ENCODE measurements around the gene DPYD. TPM values are rescaled to one million over a fixed set of nuclear protein-coding genes. Genes with fewer than 3 reads are reported as not detected.

Gene DPYD
- total RNA-seq, 2 experiments from 2014 or later: 34.4 to 35.9 TPM

DNA sequence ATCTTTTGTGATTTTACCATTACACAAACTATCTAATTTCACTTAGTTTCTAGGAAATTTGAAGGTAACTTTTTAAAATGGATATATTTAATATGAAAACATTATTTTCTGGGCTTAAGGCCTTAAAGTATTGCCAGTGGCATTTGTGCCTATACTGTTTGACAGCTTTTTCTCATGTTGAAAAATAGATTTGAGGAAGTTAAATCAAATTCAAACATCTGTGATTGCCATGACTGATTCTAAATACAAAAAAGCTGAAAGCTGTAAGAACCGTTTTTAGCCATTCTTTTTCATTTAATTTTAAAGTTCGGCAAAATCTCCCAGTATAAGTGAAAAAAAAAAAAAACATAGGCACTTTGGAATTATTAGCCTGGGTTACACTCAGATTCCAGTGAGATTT, 301.1 kb downstream of the DPYD start:
- intact Hi-C loops (cut with DNase I, micrococcal nuclease): no loop called here
- no peaks in the 10 kb centered on the region for H3K4me1 ChIP-seq (ENCODE audit: insufficient read depth, low read length)
- H3K27ac ChIP-seq (ENCODE audit: low read depth in 1 of 2, low read length in 2 of 2): no peak overlapping the region
- H3K36me3 ChIP-seq (ENCODE audit: insufficient read depth, low read length): no peaks in the 10 kb centered on the region
- ChIA-PET POLR2A (no interaction called here), CTCF (no interaction called here)
- H3K27me3 ChIP-seq (ENCODE audit: control insufficient read depth in 1 of 2, insufficient read depth in 2 of 2, low read length in 2 of 2): no peaks in the 10 kb centered on the region
- H3K9me3 ChIP-seq (ENCODE audit: control insufficient read depth in 1 of 2, insufficient read depth in 1 of 2, low read length in 2 of 2): no peaks in the 10 kb centered on the region
- peaks cover 28% of the 10 kb centered on the region for H3K36me3 Mint-ChIP-seq (ENCODE audit: low read depth)
- DNase-seq (no peak), ATAC-seq (ENCODE audit: poor library complexity) (no peak)
- H3K27me3 Mint-ChIP-seq: no peaks in the 10 kb centered on the region
- H3K4me3 ChIP-seq (ENCODE audit: low read length): no peak overlapping the region
- H3K4me3 Mint-ChIP-seq: no peak overlapping the region
- no peak overlapping the region for H3K27ac Mint-ChIP-seq
- no peaks in the 10 kb centered on the region for H3K4me1 Mint-ChIP-seq (ENCODE audit: low read depth)
- TF ChIP-seq, protein P1, sequence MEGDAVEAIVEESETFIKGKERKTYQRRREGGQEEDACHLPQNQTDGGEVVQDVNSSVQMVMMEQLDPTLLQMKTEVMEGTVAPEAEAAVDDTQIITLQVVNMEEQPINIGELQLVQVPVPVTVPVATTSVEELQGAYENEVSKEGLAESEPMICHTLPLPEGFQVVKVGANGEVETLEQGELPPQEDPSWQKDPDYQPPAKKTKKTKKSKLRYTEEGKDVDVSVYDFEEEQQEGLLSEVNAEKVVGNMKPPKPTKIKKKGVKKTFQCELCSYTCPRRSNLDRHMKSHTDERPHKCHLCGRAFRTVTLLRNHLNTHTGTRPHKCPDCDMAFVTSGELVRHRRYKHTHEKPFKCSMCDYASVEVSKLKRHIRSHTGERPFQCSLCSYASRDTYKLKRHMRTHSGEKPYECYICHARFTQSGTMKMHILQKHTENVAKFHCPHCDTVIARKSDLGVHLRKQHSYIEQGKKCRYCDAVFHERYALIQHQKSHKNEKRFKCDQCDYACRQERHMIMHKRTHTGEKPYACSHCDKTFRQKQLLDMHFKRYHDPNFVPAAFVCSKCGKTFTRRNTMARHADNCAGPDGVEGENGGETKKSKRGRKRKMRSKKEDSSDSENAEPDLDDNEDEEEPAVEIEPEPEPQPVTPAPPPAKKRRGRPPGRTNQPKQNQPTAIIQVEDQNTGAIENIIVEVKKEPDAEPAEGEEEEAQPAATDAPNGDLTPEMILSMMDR (IDR thresholded peaks at IDR 0.05): no peak
- no peaks in the 10 kb centered on the region for H3K9me3 Mint-ChIP-seq

DNA sequence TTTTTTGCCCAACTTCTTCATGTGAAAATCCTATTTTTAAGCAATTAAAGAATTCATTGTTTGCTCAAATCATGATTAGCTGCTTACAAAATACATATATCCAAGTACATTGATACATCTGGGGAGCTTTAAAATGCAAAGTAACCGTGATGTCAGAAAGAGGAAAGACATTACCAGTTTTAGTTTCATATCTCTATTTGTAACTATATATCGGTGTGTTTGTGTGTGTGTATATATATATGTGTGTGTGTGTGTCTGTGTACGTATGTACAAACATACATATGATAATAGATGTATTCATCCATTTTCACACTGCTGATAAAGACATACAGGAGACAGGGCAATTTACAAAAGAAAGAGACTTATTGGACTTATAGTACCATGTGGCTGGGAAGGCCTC, 310.1 kb downstream of the DPYD start:
- ATAC-seq (ENCODE audit: poor library complexity) (no peak), DNase-seq (no peak)
- Mint-ChIP-seq H3K4me1 (ENCODE audit: low read depth) (no peaks in the 10 kb centered on the region), H3K9me3 (peaks cover 2% of the 10 kb centered on the region), H3K27ac (no peak overlapping the region), H3K4me3 (no peak overlapping the region), H3K36me3 (ENCODE audit: low read depth) (peaks cover 33% of the 10 kb centered on the region), H3K27me3 (no peaks in the 10 kb centered on the region)
- Histone ChIP-seq H3K27me3 (ENCODE audit: control insufficient read depth in 1 of 2, insufficient read depth in 2 of 2, low read length in 2 of 2) (no peaks in the 10 kb centered on the region), H3K9me3 (ENCODE audit: control insufficient read depth in 1 of 2, insufficient read depth in 1 of 2, low read length in 2 of 2) (no peaks in the 10 kb centered on the region), H3K27ac (ENCODE audit: low read depth in 1 of 2, low read length in 2 of 2) (no peak overlapping the region), H3K4me3 (ENCODE audit: low read length) (no peak overlapping the region), H3K4me1 (ENCODE audit: insufficient read depth, low read length) (no peaks in the 10 kb centered on the region), H3K36me3 (ENCODE audit: insufficient read depth, low read length) (no peaks in the 10 kb centered on the region)
- ChIA-PET CTCF (no interaction called here), POLR2A (interaction anchor here (0.7 kb wide), 1 partner anchor 586 kb away, joined by 3 read pairs; no protein-coding TSS in a partner anchor)
- TF ChIP-seq, protein P1 (IDR thresholded peaks at IDR 0.05): no peak
- intact Hi-C loops (cut with DNase I, micrococcal nuclease): no loop called here

DNA sequence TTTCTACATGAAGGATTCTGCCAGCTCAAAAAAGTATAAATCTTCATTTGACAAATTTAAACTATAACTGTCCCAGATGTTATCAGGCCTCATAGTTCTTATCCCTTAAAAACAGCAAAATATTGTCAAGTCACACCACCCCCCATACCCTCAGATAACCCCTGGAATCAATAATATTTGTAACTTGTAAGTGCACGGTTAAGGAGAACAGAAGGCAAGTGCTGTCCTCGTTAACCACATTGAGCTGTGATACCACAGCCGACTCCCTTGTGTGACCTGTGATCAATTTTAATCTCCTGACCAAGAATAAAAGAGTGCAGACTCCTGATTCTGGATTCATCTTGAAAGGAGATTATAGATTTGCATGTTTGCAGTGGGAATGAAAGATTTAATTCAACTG, 310.7 kb downstream of the DPYD start:
- intact Hi-C loops (cut with DNase I, micrococcal nuclease): no loop called here
- no peak overlapping the region for H3K27ac Mint-ChIP-seq

More for the DNA sequence above, 310.7 kb downstream of the DPYD start:
- Mint-ChIP-seq H3K4me1 (ENCODE audit: low read depth) (no peaks in the 10 kb centered on the region), H3K4me3 (no peak overlapping the region), H3K9me3 (peaks cover 2% of the 10 kb centered on the region), H3K27me3 (no peaks in the 10 kb centered on the region), H3K36me3 (ENCODE audit: low read depth) (peaks cover 27% of the 10 kb centered on the region)
- Histone ChIP-seq H3K4me3 (ENCODE audit: low read length) (no peak overlapping the region), H3K27ac (ENCODE audit: low read depth in 1 of 2, low read length in 2 of 2) (no peak overlapping the region), H3K27me3 (ENCODE audit: control insufficient read depth in 1 of 2, insufficient read depth in 2 of 2, low read length in 2 of 2) (no peaks in the 10 kb centered on the region), H3K9me3 (ENCODE audit: control insufficient read depth in 1 of 2, insufficient read depth in 1 of 2, low read length in 2 of 2) (no peaks in the 10 kb centered on the region), H3K36me3 (ENCODE audit: insufficient read depth, low read length) (no peaks in the 10 kb centered on the region), H3K4me1 (ENCODE audit: insufficient read depth, low read length) (no peaks in the 10 kb centered on the region)
- CTCF ChIA-PET: no interaction called here
- POLR2A ChIA-PET: no interaction called here
- TF ChIP-seq, protein P1 (IDR thresholded peaks at IDR 0.05): no peak
- DNase-seq (no peak), ATAC-seq (ENCODE audit: poor library complexity) (no peak)

All from CD4-positive, alpha-beta T cell (primary cell).